Transverse colon (tissue), 4 donors: ENCODE data around the gene CDKL5. TPM values are rescaled to one million over a fixed set of nuclear protein-coding genes. Genes with fewer than 3 reads are reported as not detected.
A peak's percentile ranks its signal among the peaks of the same experiment; 100 is the strongest.

Experiments
- DNase-seq: peaks from one replicate; pipeline ENCODE4 v3.0.0-alpha.2; 2019
- H3K27ac ChIP-seq, 4 donors: fragments of 200-600 bp; sonication (generic); 2 replicates each; pipeline ENCODE4 v1.5.1; 2016 to 2018; ENCODE audit warnings: inconsistent platforms in 4 of 4
- H3K27me3 ChIP-seq: fragments of 200-600 bp; sonication (generic); 2 replicates; pipeline ENCODE4 v1.5.1; 2017; ENCODE audit warnings: inconsistent platforms
- H3K36me3 ChIP-seq, 4 donors: fragments of 200-600 bp; sonication (generic); 2 replicates each; pipeline ENCODE4 v1.5.1; 2017 to 2019; ENCODE audit warnings: inconsistent platforms in 4 of 4
- H3K4me1 ChIP-seq, 4 donors: fragments of 200-600 bp; sonication (generic); 2 replicates each; pipeline ENCODE4 v1.5.1; 2017 to 2020; ENCODE audit warnings: inconsistent platforms in 4 of 4
- H3K4me3 ChIP-seq, 4 donors: fragments of 200-600 bp; sonication (generic); 1 replicate in 1 of 4; 2 replicates in 3 of 4; pipeline versions ENCODE4 v1.5.1 to v1.6.1; 2017 to 2019; ENCODE audit warnings: inconsistent platforms in 4 of 4
- H3K9me3 ChIP-seq, 2 donors: fragments of 200-600 bp; sonication (generic); 2 replicates each; pipeline ENCODE4 v1.5.1; 2017 to 2019; ENCODE audit warnings: inconsistent platforms in 2 of 2
- CTCF ChIP-seq, 5 experiments: fragments of 200-600 bp in 3 of 5; fragments of 450-650 bp in 2 of 5; sonication (generic) in 3 of 5; IDR thresholded peaks; 1 replicate in 2 of 5; 2 replicates in 3 of 5; pipeline ENCODE4 v1.5.1; 2016 to 2017; ENCODE audit warnings: antibody characterized with exemption in 5 of 5, inconsistent platforms in 3 of 5, mild to moderate bottlenecking in 2 of 5, moderate library complexity in 1 of 5
- EP300 ChIP-seq: sonication (generic); formaldehyde crosslinking; IDR thresholded peaks from one replicate; pipeline ENCODE4 v1.6.1; 2017; ENCODE audit warnings: antibody characterized with exemption, low read depth
- POLR2A ChIP-seq: fragments of 450-650 bp; IDR thresholded peaks from one replicate; pipeline ENCODE4 v1.6.1; 2016; ENCODE audit warnings: antibody characterized with exemption, mild to moderate bottlenecking, moderate library complexity
- POLR2AphosphoS5 ChIP-seq, 3 donors: sonication (generic); formaldehyde crosslinking; IDR thresholded peaks; one replicate each; pipeline ENCODE4 v1.6.1; 2016; ENCODE audit warnings: antibody characterized with exemption in 3 of 3
- WGBS, 2 donors: methylation state at CpG; one replicate each; pipeline ENCODE4 v1.1.5; 2018; ENCODE audit warnings: low coverage in 1 of 2; 5-methylcytosine and 5-hydroxymethylcytosine counted together
- in situ Hi-C, 4 donors: fragments of 200-750 bp; cut with MboI; loops; one replicate each; pipeline versions ENCODE4 v1.15.0 to v1.15.1; 2017; ENCODE audit warnings: low sequenced_read_pairs in 3 of 4, low pct_ligation_motif_present in 1 of 4, low pct_unique_long_range_greater_than_20kb in 1 of 4
- intact Hi-C: fragments of 100-400 bp; cut with DNase I; formaldehyde crosslinking; loops from one replicate; pipeline ENCODE4 v1.15.1; 2023; ENCODE audit warnings: low total_unique reads
- total RNA-seq, 4 donors: library from RNA; depleted of rRNA; stranded (reverse); fragments of >200 nt; gene quantifications; one replicate each; pipeline ENCODE4 v1.1.0, GENCODE V29; 2016

The CDKL5 gene
- total RNA-seq: 1 to 10 TPM in 3 of 4 donors, under 1 TPM in 1; 0.75 to 4.8 (median 3.5) TPM

- peak; percentile 97 for DNase-seq
- Histone ChIP-seq H3K27me3 (no peaks in the 10 kb centered on the region), H3K36me3 (no peaks in the 10 kb centered on the region), H3K4me1 (peaks cover 0 to 4% (median 0%) of the 10 kb centered on the region in 4 donors), H3K27ac (peak within 1 kb of the TSS; percentile 70 to 89 (median 86)), H3K9me3 (no peaks in the 10 kb centered on the region), H3K4me3 (peak within 1 kb of the TSS; percentile 71 to 98 (median 88))
- 46% methylated on average over 50 of the region's 79 CpGs; no CpG with 5 or more reads in 1 of the 2 donors for WGBS, 2 donors
- no peak for TF ChIP-seq CTCF (IDR thresholded peaks at IDR 0.05)
- TF ChIP-seq EP300: no peak
- peak; percentile 66 for TF ChIP-seq POLR2A
- peak; percentile 66 to 81 (median 69) for TF ChIP-seq POLR2AphosphoS5 (IDR thresholded peaks at IDR 0.05)
- in situ Hi-C loops: no loop called here
- intact Hi-C loops: no loop called here
Observed at GRCh38 chrX:18425199-18426003, at the start of gene CDKL5. TSS of gene CDKL5 (plus strand) at chrX:18425608. CDS start at chrX:18507097, 81,489 bp downstream.

GRCh38 chrX:18377796-18378195 is 47.6 kb upstream of the CDKL5 start:
- H3K9me3 ChIP-seq: no peaks in the 10 kb centered on the region
- intact Hi-C loops: no loop called here
- no peaks in the 10 kb centered on the region for H3K4me1 ChIP-seq
- no peak overlapping the region for H3K4me3 ChIP-seq
- no peaks in the 10 kb centered on the region for H3K27me3 ChIP-seq
- 0 to 29% methylated on average over 3 to 6 of the region's 6 CpGs for WGBS, 2 donors
- TF ChIP-seq POLR2AphosphoS5 (IDR thresholded peaks at IDR 0.05) (no peak), CTCF (IDR thresholded peaks at IDR 0.05) (peak; percentile 33 to 46 (median 38)), POLR2A (no peak)
- in situ Hi-C loops: loop anchor here in 2 of 4 donors (25.0 kb wide), 2 partner anchors 535 to 960 kb away; partner anchors contain the start of gene PDHA1 (in 1 of the 2)
- H3K36me3 ChIP-seq: no peaks in the 10 kb centered on the region
- H3K27ac ChIP-seq: no peak overlapping the region
- peak; percentile 18 for DNase-seq

GRCh38 chrX:18389966-18390365 is 35.4 kb upstream of the CDKL5 start:
- WGBS, 2 donors: 42 to 67% methylated on average over 3 of the region's 3 CpGs
- intact Hi-C loops: loop anchor here (5.0 to 10.0 kb wide), 2 partner anchors 507 to 945 kb away; no protein-coding TSS in a partner anchor
- in situ Hi-C loops: loop anchor here (5.0 to 25.0 kb wide), 4 partner anchors 522 to 947 kb away; partner anchors contain the start of gene PDHA1 (in 1 of the 4)

More at GRCh38 chrX:18389966-18390365, 35.4 kb upstream of the CDKL5 start:
- no peaks in the 10 kb centered on the region for H3K27me3 ChIP-seq
- no peak overlapping the region for H3K27ac ChIP-seq
- no peak overlapping the region for H3K4me3 ChIP-seq
- TF ChIP-seq CTCF (IDR thresholded peaks at IDR 0.05): no peak
- TF ChIP-seq EP300: no peak
- TF ChIP-seq POLR2A: no peak
- no peak for TF ChIP-seq POLR2AphosphoS5 (IDR thresholded peaks at IDR 0.05)
- H3K36me3 ChIP-seq: no peaks in the 10 kb centered on the region
- H3K9me3 ChIP-seq: no peaks in the 10 kb centered on the region
- DNase-seq: no peak
- H3K4me1 ChIP-seq: no peaks in the 10 kb centered on the region
